GM12878 (cell line): ENCODE results near the gene LAMC3.

Experiments
- CEBPZ ChIP-seq: fragments of 150-350 bp; IDR thresholded peaks from 2 replicates; pipeline ENCODE4 v1.6.1; 2016; ENCODE audit warnings: low read depth, low read length
- SP1 ChIP-seq: IDR thresholded peaks from one replicate; pipeline ENCODE4 v1.6.1; 2011; ENCODE audit warnings: low read depth, low read length
- TAF1 ChIP-seq: IDR thresholded peaks from 2 replicates; pipeline ENCODE4 v1.6.1; 2011; ENCODE audit warnings: mild to moderate bottlenecking, low read depth, low read length, borderline replicate concordance
- ZNF24 ChIP-seq: fragments of 450-650 bp; IDR thresholded peaks from 2 replicates; pipeline ENCODE4 v1.6.1; 2017; ENCODE audit warnings: antibody characterized with exemption, mild to moderate bottlenecking

- TF ChIP-seq CEBPZ (no peak), SP1 (no peak), TAF1 (no peak), ZNF24 (no peak)
Observed at GRCh38 chr9:131085370-131086122, 76.6 kb downstream of the LAMC3 start.
